PC-9 (cell line): ENCODE results near the gene SAP130. TPM values are rescaled to one million over a fixed set of nuclear protein-coding genes. Genes with fewer than 3 reads are reported as not detected.

Source experiments
- BruUV-seq: library from RNA; stranded (reverse); fragments of 400-500 nt; replicated peaks from 2 replicates; lab custom pipeline; 2021; lab: Mats Ljungman, UMichigan
- CTCF ChIA-PET: fragments of 300-600 bp; sonication (Branson Sonifier 250); formaldehyde crosslinking; loops from one replicate; lab custom pipeline; 2022; ENCODE audit warnings: antibody characterized with exemption; lab: Charles Lee
- POLR2A ChIA-PET: fragments of 300-600 bp; sonication (Branson Sonifier 250); formaldehyde crosslinking; loops from one replicate; lab custom pipeline; 2022; ENCODE audit warnings: antibody characterized with exemption; ENCODE audit not compliant: unreplicated experiment; lab: Charles Lee
- DNase-seq, 2 experiments: peaks; one replicate each; pipeline versions ENCODE4 v3.0.0 to v3.0.0-alpha.2; 2015 to 2022; ENCODE audit warnings: mixed read lengths in 1 of 2
- H2AFZ ChIP-seq: fragments of 200-600 bp; sonication (generic); 2 replicates; pipeline ENCODE4 v1.8.1; 2017; ENCODE audit warnings: antibody characterized with exemption
- H3F3A ChIP-seq: fragments of 200-600 bp; sonication (generic); 2 replicates; pipeline ENCODE4 v1.8.1; 2017; ENCODE audit warnings: antibody characterized with exemption, mild to moderate bottlenecking, low read depth; ENCODE audit not compliant: insufficient read depth
- H3K27ac ChIP-seq: fragments of 200-600 bp; sonication (generic); 2 replicates; pipeline ENCODE4 v1.6.1; 2016; ENCODE audit warnings: mixed run types
- H3K27me3 ChIP-seq: fragments of 200-600 bp; sonication (generic); 2 replicates; pipeline ENCODE4 v1.6.1; 2016; ENCODE audit warnings: low read depth, mixed run types; ENCODE audit not compliant: insufficient read depth
- H3K36me3 ChIP-seq: fragments of 200-600 bp; sonication (generic); 2 replicates; pipeline ENCODE4 v1.6.1; 2016; ENCODE audit warnings: low read depth, mixed run types
- H3K4me1 ChIP-seq: fragments of 200-600 bp; sonication (generic); replicated peaks from 2 replicates; pipeline ENCODE4 v1.6.1; 2016; ENCODE audit warnings: mixed run types; ENCODE audit not compliant: insufficient read depth
- H3K4me2 ChIP-seq: fragments of 200-600 bp; sonication (generic); 2 replicates; pipeline ENCODE4 v1.6.1; 2017; ENCODE audit warnings: mixed run types
- H3K4me3 ChIP-seq: fragments of 200-600 bp; sonication (generic); 2 replicates; pipeline ENCODE4 v1.6.1; 2016; ENCODE audit warnings: mixed run types
- H3K79me2 ChIP-seq: fragments of 200-600 bp; sonication (generic); 2 replicates; pipeline ENCODE4 v1.6.1; 2017; ENCODE audit warnings: low read depth, mixed run types
- H3K9me2 ChIP-seq: fragments of 200-600 bp; sonication (generic); 2 replicates; pipeline ENCODE4 v1.8.1; 2017; ENCODE audit warnings: mild to moderate bottlenecking; ENCODE audit not compliant: insufficient read depth
- H3K9me3 ChIP-seq: fragments of 200-600 bp; sonication (generic); 2 replicates; pipeline ENCODE4 v1.8.1; 2016; ENCODE audit warnings: low read depth; ENCODE audit not compliant: insufficient read depth
- H4K20me1 ChIP-seq: fragments of 200-600 bp; sonication (generic); 2 replicates; pipeline ENCODE4 v1.8.1; 2017; ENCODE audit not compliant: insufficient read depth
- EZH2 ChIP-seq: fragments of 200-600 bp; sonication (generic); IDR thresholded peaks from 2 replicates; pipeline ENCODE4 v1.8.0; 2017; ENCODE audit warnings: antibody characterized with exemption, low read depth
- intact Hi-C: fragments of 100-400 bp; cut with micrococcal nuclease; formaldehyde crosslinking; loops from one replicate; pipeline ENCODE4 v1.10.0; 2022; ENCODE audit not compliant: unreplicated experiment
- total RNA-seq: library from RNA; stranded (reverse); gene quantifications from 2 replicates; pipeline ENCODE4 v1.2.3, GENCODE V29; 2021
- TF ChIP-seq, protein P1 (sequence below): fragments of 200-600 bp; sonication (generic); conservative IDR thresholded peaks from 2 replicates; pipeline ENCODE4 v1.6.1; 2017; ENCODE audit warnings: mixed run types, antibody characterized with exemption, mild to moderate bottlenecking, moderate library complexity

Gene SAP130
- total RNA-seq, 1 experiment from 2014 or later = 33.9 TPM

DNA sequence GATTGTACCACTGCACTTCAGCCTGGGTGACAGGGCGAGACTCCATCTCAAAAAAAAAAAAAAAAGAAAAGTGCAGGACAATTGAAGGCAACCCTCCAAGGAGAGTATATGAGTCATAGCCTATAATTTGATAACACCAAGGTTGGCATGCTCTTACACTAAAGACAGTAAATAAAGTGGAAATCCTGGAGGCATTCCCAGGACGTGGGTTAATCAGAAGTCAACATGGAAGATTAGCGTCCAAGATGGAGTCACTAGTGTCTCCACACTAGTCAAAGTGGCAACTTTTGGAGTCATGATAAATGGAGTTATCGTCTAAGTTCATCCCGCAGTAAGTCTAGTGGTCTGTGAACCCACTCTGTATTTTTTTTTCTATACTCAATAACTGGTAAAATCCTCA is 41.9 kb upstream of the SAP130 start:
- no peaks in the 10 kb centered on the region for H3K79me2 ChIP-seq

DNA sequence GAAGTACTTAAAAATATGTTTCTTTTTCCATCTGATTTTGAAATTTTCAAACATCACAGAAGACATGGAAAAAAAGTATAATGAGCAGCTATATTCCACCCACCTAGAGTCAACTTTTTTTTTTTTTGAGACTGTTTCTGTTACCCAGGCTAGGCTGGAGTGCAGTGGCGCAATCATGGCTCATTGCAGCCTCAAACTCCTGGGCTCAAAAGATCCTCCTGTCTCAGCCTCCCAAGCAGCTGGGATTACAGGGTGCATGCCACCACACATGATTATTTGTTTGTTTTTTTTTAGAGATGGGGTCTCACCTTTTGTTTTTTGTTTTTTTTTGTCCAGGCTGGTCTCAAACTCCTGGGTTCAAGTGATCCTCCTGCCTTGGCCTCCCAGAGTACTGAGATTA is 36.5 kb upstream of the SAP130 start:
- no peaks in the 10 kb centered on the region for H3K27me3 ChIP-seq
- TF ChIP-seq EZH2 = no peak
- TF ChIP-seq, protein P1, sequence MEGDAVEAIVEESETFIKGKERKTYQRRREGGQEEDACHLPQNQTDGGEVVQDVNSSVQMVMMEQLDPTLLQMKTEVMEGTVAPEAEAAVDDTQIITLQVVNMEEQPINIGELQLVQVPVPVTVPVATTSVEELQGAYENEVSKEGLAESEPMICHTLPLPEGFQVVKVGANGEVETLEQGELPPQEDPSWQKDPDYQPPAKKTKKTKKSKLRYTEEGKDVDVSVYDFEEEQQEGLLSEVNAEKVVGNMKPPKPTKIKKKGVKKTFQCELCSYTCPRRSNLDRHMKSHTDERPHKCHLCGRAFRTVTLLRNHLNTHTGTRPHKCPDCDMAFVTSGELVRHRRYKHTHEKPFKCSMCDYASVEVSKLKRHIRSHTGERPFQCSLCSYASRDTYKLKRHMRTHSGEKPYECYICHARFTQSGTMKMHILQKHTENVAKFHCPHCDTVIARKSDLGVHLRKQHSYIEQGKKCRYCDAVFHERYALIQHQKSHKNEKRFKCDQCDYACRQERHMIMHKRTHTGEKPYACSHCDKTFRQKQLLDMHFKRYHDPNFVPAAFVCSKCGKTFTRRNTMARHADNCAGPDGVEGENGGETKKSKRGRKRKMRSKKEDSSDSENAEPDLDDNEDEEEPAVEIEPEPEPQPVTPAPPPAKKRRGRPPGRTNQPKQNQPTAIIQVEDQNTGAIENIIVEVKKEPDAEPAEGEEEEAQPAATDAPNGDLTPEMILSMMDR = no peak
- no peak overlapping the region for H3K4me3 ChIP-seq
- no peaks in the 10 kb centered on the region for H3F3A ChIP-seq
- ChIA-PET POLR2A (no interaction called here), CTCF (interaction anchor here (0.5 to 1.5 kb wide), 4 partner anchors 26 to 256 kb away, joined by 4 to 11 read pairs (median 5); partner anchors contain the start of gene UGGT1)
- no peaks in the 10 kb centered on the region for H3K4me1 ChIP-seq
- no peaks in the 10 kb centered on the region for H3K9me3 ChIP-seq
- no peaks in the 10 kb centered on the region for H3K36me3 ChIP-seq
- no peaks in the 10 kb centered on the region for H3K79me2 ChIP-seq
- no peak overlapping the region for H3K27ac ChIP-seq
- no peaks in the 10 kb centered on the region for H4K20me1 ChIP-seq
- H3K4me2 ChIP-seq = no peak overlapping the region
- no TSS peak for BruUV-seq
- H2AFZ ChIP-seq = no peak overlapping the region
- no peak for DNase-seq
- intact Hi-C loops = loop anchor here (10.0 kb wide), 1 partner anchor 1860 kb away; no protein-coding TSS in a partner anchor
- no peaks in the 10 kb centered on the region for H3K9me2 ChIP-seq

More for the DNA sequence above, 41.9 kb upstream of the SAP130 start:
- BruUV-seq = no TSS peak
- POLR2A ChIA-PET = no interaction called here
- no peaks in the 10 kb centered on the region for H3K9me3 ChIP-seq
- TF ChIP-seq, protein P1 = no peak
- TF ChIP-seq EZH2 = no peak
- CTCF ChIA-PET = no interaction called here
- no peaks in the 10 kb centered on the region for H3K4me1 ChIP-seq
- no peaks in the 10 kb centered on the region for H3K36me3 ChIP-seq
- intact Hi-C loops = loop anchor here (10.0 kb wide), 1 partner anchor 1855 kb away; no protein-coding TSS in a partner anchor
- no peak overlapping the region for H3K27ac ChIP-seq
- H3K27me3 ChIP-seq = no peaks in the 10 kb centered on the region
- no peaks in the 10 kb centered on the region for H3F3A ChIP-seq
- H3K9me2 ChIP-seq = no peaks in the 10 kb centered on the region
- DNase-seq = peak in 1 of 2 experiments; percentile 35
- no peak overlapping the region for H3K4me2 ChIP-seq
- no peaks in the 10 kb centered on the region for H4K20me1 ChIP-seq
- no peak overlapping the region for H2AFZ ChIP-seq
- H3K4me3 ChIP-seq = no peak overlapping the region

DNA sequence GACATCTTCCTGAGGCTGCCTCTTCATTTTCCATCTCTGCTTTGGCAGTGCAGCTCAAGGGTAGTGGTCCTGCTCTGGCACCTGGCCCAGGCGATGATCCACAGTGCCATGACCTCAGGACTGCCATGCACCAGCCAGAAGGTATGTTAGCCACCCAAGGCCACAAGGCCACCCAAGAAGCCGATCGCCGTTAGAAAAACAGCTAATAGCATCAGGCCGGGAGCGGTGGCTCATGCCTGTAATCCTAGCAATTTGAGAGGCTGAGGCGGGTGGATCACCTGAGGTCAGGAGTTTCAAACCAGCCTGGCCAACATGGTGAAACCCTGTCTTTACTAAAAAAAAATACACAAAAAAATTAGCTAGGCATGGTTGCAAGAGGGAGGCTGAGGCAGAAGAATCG is 34.7 kb upstream of the SAP130 start:
- no peaks in the 10 kb centered on the region for H3K79me2 ChIP-seq
- no peaks in the 10 kb centered on the region for H3F3A ChIP-seq
- CTCF ChIA-PET = no interaction called here

More for the DNA sequence above, 34.7 kb upstream of the SAP130 start:
- H3K9me2 ChIP-seq = no peaks in the 10 kb centered on the region
- BruUV-seq = no TSS peak
- POLR2A ChIA-PET = no interaction called here
- no peak overlapping the region for H3K4me2 ChIP-seq
- intact Hi-C loops = loop anchor here (10.0 kb wide), 1 partner anchor 1862 kb away; no protein-coding TSS in a partner anchor
- TF ChIP-seq, protein P1 = no peak
- no peak for TF ChIP-seq EZH2
- no peak overlapping the region for H2AFZ ChIP-seq
- H3K4me3 ChIP-seq = no peak overlapping the region
- H4K20me1 ChIP-seq = no peaks in the 10 kb centered on the region
- no peaks in the 10 kb centered on the region for H3K36me3 ChIP-seq
- H3K27ac ChIP-seq = no peak overlapping the region
- no peaks in the 10 kb centered on the region for H3K27me3 ChIP-seq
- H3K9me3 ChIP-seq = no peaks in the 10 kb centered on the region
- no peak for DNase-seq
- no peaks in the 10 kb centered on the region for H3K4me1 ChIP-seq
